ENCODE measurements around the gene IL25.

The IL25 gene

GRCh38 chr14:23352506-23353432 lies 19.8 kb upstream of the IL25 start, which contains the start of gene SLC22A17:
SLC22A17 (minus strand) TSS chr14:23352887.
- TF ChIP-seq CTCF (IDR thresholded peaks at IDR 0.05; ENCODE audit: insufficient read depth, low read length, poor library complexity, severe bottlenecking): no peak
- Histone ChIP-seq H3K4me3 (replicated peaks; ENCODE audit: low read depth, low read length) (peak within 1 kb of the TSS; percentile 19; the same call in 1 of the 2 replicates), H3K27me3 (replicated peaks; ENCODE audit: control insufficient read depth, insufficient read depth, low read length) (peaks cover 7% of the 10 kb centered on the region), H3K36me3 (ENCODE audit: control insufficient read depth, insufficient read depth, low read length) (no peaks in the 10 kb centered on the region)
- DNase-seq (ENCODE audit: extremely low read depth, insufficient read length): no peak

GRCh38 chr14:23353433-23353780 lies 19.2 kb upstream of the IL25 start:
- H3K4me3 ChIP-seq (replicated peaks; ENCODE audit: low read depth, low read length): no peak overlapping the region
- TF ChIP-seq CTCF (IDR thresholded peaks at IDR 0.05; ENCODE audit: insufficient read depth, low read length, poor library complexity, severe bottlenecking): no peak
- H3K27me3 ChIP-seq (replicated peaks; ENCODE audit: control insufficient read depth, insufficient read depth, low read length): peaks cover 7% of the 10 kb centered on the region
- DNase-seq (ENCODE audit: extremely low read depth, insufficient read length): no peak
- no peaks in the 10 kb centered on the region for H3K36me3 ChIP-seq (ENCODE audit: control insufficient read depth, insufficient read depth, low read length)

- peaks cover 7% of the 10 kb centered on the region for H3K27me3 ChIP-seq (replicated peaks; ENCODE audit: control insufficient read depth, insufficient read depth, low read length)
- DNase-seq (ENCODE audit: extremely low read depth, insufficient read length): no peak
- no peaks in the 10 kb centered on the region for H3K36me3 ChIP-seq (ENCODE audit: control insufficient read depth, insufficient read depth, low read length)
- no peak for TF ChIP-seq CTCF (IDR thresholded peaks at IDR 0.05; ENCODE audit: insufficient read depth, low read length, poor library complexity, severe bottlenecking)
- no peak overlapping the region for H3K4me3 ChIP-seq (replicated peaks; ENCODE audit: low read depth, low read length)
These were observed 17.6 kb upstream of the IL25 start for GRCh38 chr14:23354990-23355389.

- Histone ChIP-seq H3K36me3 (ENCODE audit: control insufficient read depth, insufficient read depth, low read length) (no peaks in the 10 kb centered on the region), H3K27me3 (replicated peaks; ENCODE audit: control insufficient read depth, insufficient read depth, low read length) (peaks cover 7% of the 10 kb centered on the region), H3K4me3 (replicated peaks; ENCODE audit: low read depth, low read length) (no peak overlapping the region)
- DNase-seq (ENCODE audit: extremely low read depth, insufficient read length): no peak
- no peak for TF ChIP-seq CTCF (IDR thresholded peaks at IDR 0.05; ENCODE audit: insufficient read depth, low read length, poor library complexity, severe bottlenecking)
These were observed 16.7 kb upstream of the IL25 start for GRCh38 chr14:23355871-23356435.

- Histone ChIP-seq H3K27me3 (replicated peaks; ENCODE audit: control insufficient read depth, insufficient read depth, low read length) (peaks cover 7% of the 10 kb centered on the region), H3K36me3 (ENCODE audit: control insufficient read depth, insufficient read depth, low read length) (no peaks in the 10 kb centered on the region), H3K4me3 (replicated peaks; ENCODE audit: low read depth, low read length) (no peak overlapping the region)
- TF ChIP-seq CTCF (IDR thresholded peaks at IDR 0.05; ENCODE audit: insufficient read depth, low read length, poor library complexity, severe bottlenecking): no peak
- no peak for DNase-seq (ENCODE audit: extremely low read depth, insufficient read length)
These were observed 15.9 kb upstream of the IL25 start for GRCh38 chr14:23356662-23357061.

Data from GM06990 (cell line).